Progenitor cell of endocrine pancreas (in vitro differentiated cells): ENCODE measurements around the gene TEX22. TPM values are rescaled to one million over a fixed set of nuclear protein-coding genes. Genes with fewer than 3 reads are reported as not detected.

Experiments used
- DNase-seq: peaks from one replicate; pipeline ENCODE4 v3.0.0; 2021; ENCODE audit warnings: low spot score; ENCODE audit not compliant: unreplicated experiment
- H3K27ac Mint-ChIP-seq: 2 replicates; pipeline ENCODE4 v1.8.0; 2021; ENCODE audit warnings: mild to moderate bottlenecking, moderate library complexity, mixed read lengths
- H3K27me3 Mint-ChIP-seq: 2 replicates; pipeline ENCODE4 v1.8.0; 2021; ENCODE audit warnings: mixed read lengths
- H3K36me3 Mint-ChIP-seq: 2 replicates; pipeline ENCODE4 v1.8.0; 2022; ENCODE audit warnings: mixed read lengths; ENCODE audit not compliant: insufficient read depth
- H3K4me1 Mint-ChIP-seq: 2 replicates; pipeline ENCODE4 v1.8.0; 2021; ENCODE audit warnings: low read depth, mixed read lengths
- H3K4me3 Mint-ChIP-seq: 2 replicates; pipeline ENCODE4 v1.8.0; 2021; ENCODE audit warnings: low read depth, mild to moderate bottlenecking, moderate library complexity, mixed read lengths
- H3K9me3 Mint-ChIP-seq: 2 replicates; pipeline ENCODE4 v1.8.0; 2021; ENCODE audit warnings: low read depth, mixed read lengths
- CTCF ChIP-seq: fragments of 200-600 bp; sonication (generic); IDR thresholded peaks from one replicate; pipeline ENCODE4 v1.5.0; 2021; ENCODE audit warnings: antibody characterized with exemption, mild to moderate bottlenecking; ENCODE audit not compliant: unreplicated experiment
- total RNA-seq: library from RNA; stranded (reverse); gene quantifications from 2 replicates; pipeline ENCODE4 v1.2.1, GENCODE V29; 2021

Gene TEX22
- total RNA-seq, 1 donor from 2014 or later: 2.4 TPM

- no peaks in the 10 kb centered on the region for H3K27me3 Mint-ChIP-seq
- peaks cover 17% of the 10 kb centered on the region for H3K36me3 Mint-ChIP-seq
- TF ChIP-seq CTCF: no peak
- no peaks in the 10 kb centered on the region for H3K4me1 Mint-ChIP-seq
- H3K9me3 Mint-ChIP-seq: peaks cover 6% of the 10 kb centered on the region
- H3K4me3 Mint-ChIP-seq: no peak overlapping the region
- no peak for DNase-seq
- H3K27ac Mint-ChIP-seq: no peak overlapping the region
Measured at GRCh38 chr14:105439179-105439578, 40.8 kb downstream of the TEX22 start.

- no peak overlapping the region for H3K4me3 Mint-ChIP-seq
- no peak for DNase-seq
- no peaks in the 10 kb centered on the region for H3K27me3 Mint-ChIP-seq
- peaks cover 14% of the 10 kb centered on the region for H3K36me3 Mint-ChIP-seq
- H3K27ac Mint-ChIP-seq: no peak overlapping the region
- no peak for TF ChIP-seq CTCF
- H3K9me3 Mint-ChIP-seq: peaks cover 5% of the 10 kb centered on the region
- H3K4me1 Mint-ChIP-seq: no peaks in the 10 kb centered on the region
Measured at GRCh38 chr14:105439710-105440553, 41.6 kb downstream of the TEX22 start.

GRCh38 chr14:105440554-105440900 is 42.2 kb downstream of the TEX22 start:
- TF ChIP-seq CTCF: no peak
- no peaks in the 10 kb centered on the region for H3K4me1 Mint-ChIP-seq
- H3K27ac Mint-ChIP-seq: no peak overlapping the region
- H3K27me3 Mint-ChIP-seq: no peaks in the 10 kb centered on the region
- no peak overlapping the region for H3K4me3 Mint-ChIP-seq
- H3K36me3 Mint-ChIP-seq: peaks cover 11% of the 10 kb centered on the region
- H3K9me3 Mint-ChIP-seq: peaks cover 2% of the 10 kb centered on the region
- no peak for DNase-seq

- no peak for DNase-seq
- Mint-ChIP-seq H3K9me3 (no peaks in the 10 kb centered on the region), H3K4me3 (no peak overlapping the region), H3K27me3 (no peaks in the 10 kb centered on the region), H3K27ac (no peak overlapping the region), H3K36me3 (peaks cover 8% of the 10 kb centered on the region), H3K4me1 (no peaks in the 10 kb centered on the region)
- TF ChIP-seq CTCF: no peak
Measured at GRCh38 chr14:105440992-105441391, 42.7 kb downstream of the TEX22 start.

- Mint-ChIP-seq H3K27ac (no peak overlapping the region), H3K9me3 (no peaks in the 10 kb centered on the region), H3K36me3 (peaks cover 7% of the 10 kb centered on the region), H3K27me3 (no peaks in the 10 kb centered on the region), H3K4me3 (no peak overlapping the region), H3K4me1 (no peaks in the 10 kb centered on the region)
- no peak for DNase-seq
- TF ChIP-seq CTCF: no peak
Measured at GRCh38 chr14:105442125-105442524, 43.8 kb downstream of the TEX22 start.
